Iris pigment epithelial cell (primary cell): ENCODE measurements around the gene RAB15.

Source experiments
- DNase-seq: peaks from one replicate; pipeline ENCODE4 v3.0.0-alpha.2; 2011; ENCODE audit warnings: low read depth

Gene RAB15

GRCh38 chr14:64990296-64990695, 18.2 kb upstream of the RAB15 start:
- no peak for DNase-seq

GRCh38 chr14:64987438-64987767, 15.3 kb upstream of the RAB15 start:
- no peak for DNase-seq

GRCh38 chr14:64986648-64987437, 14.7 kb upstream of the RAB15 start, which contains the start of gene FNTB:
Gene FNTB (plus strand): TSS chr14:64986895. CDS start chr14:64986954, 59 bp downstream.
- DNase-seq: peak; percentile 99

GRCh38 chr14:64983439-64984310, 11.5 kb upstream of the RAB15 start:
- peak; percentile 66 for DNase-seq

GRCh38 chr14:64979336-64980074, 7.4 kb upstream of the RAB15 start:
- peak; percentile 48 for DNase-seq

- no peak for DNase-seq
These were observed 2.4 kb upstream of the RAB15 start for GRCh38 chr14:64974563-64974962.

- DNase-seq: no peak
These were observed 1.7 kb upstream of the RAB15 start for GRCh38 chr14:64973826-64974225.

- DNase-seq: no peak
These were observed 898 bp upstream of the RAB15 start for GRCh38 chr14:64973026-64973442.

- no peak for DNase-seq
These were observed 619 bp downstream of the RAB15 start for GRCh38 chr14:64971491-64971942.

GRCh38 chr14:64970776-64971477, 1.2 kb downstream of the RAB15 start:
- DNase-seq: no peak

GRCh38 chr14:64970041-64970440, 2.1 kb downstream of the RAB15 start:
- no peak for DNase-seq

- DNase-seq: no peak
These were observed 3.5 kb downstream of the RAB15 start for GRCh38 chr14:64968651-64969050.

GRCh38 chr14:64968167-64968566, 4.0 kb downstream of the RAB15 start:
- DNase-seq: no peak

- no peak for DNase-seq
These were observed 5.2 kb downstream of the RAB15 start for GRCh38 chr14:64966976-64967375.

GRCh38 chr14:64965356-64966000, 6.7 kb downstream of the RAB15 start:
- DNase-seq: no peak

GRCh38 chr14:64963611-64964010, 8.5 kb downstream of the RAB15 start:
- DNase-seq: no peak

GRCh38 chr14:64960762-64961276, 11.3 kb downstream of the RAB15 start:
- DNase-seq: no peak

- DNase-seq: no peak
These were observed 13.4 kb downstream of the RAB15 start for GRCh38 chr14:64958743-64959142.

GRCh38 chr14:64958201-64958600, 13.9 kb downstream of the RAB15 start:
- no peak for DNase-seq

- no peak for DNase-seq
These were observed 15.3 kb downstream of the RAB15 start for GRCh38 chr14:64956697-64957406.
